Measurements from ENCODE around the gene OGDH.
"Not testable (repeated sequence)": the region's sequence is repeated elsewhere in the genome, so short reads cannot be mapped to it uniquely, and the experiment has no call there.

Gene OGDH

DNA sequence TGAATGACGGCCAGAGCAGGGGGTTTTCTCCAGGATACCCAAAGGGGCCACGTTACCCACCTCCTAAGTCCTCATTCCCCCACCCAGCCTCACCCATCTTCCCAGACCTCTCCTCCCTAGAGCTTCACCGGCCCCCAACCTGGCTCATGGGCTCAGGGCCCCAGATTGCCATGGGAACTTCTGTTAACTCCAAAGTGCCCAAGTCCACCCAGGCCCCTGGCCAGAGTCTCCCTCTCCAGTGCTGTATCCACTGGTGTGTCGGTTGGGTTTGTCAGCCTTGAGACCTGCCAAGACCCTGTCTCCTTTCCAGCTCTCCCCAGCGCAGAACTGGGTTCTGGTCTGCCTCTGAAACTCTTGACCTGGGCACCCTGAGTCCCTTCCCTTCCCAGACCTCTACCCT lies 105.1 kb downstream of the OGDH start:
- DNase-seq: no peak

DNA sequence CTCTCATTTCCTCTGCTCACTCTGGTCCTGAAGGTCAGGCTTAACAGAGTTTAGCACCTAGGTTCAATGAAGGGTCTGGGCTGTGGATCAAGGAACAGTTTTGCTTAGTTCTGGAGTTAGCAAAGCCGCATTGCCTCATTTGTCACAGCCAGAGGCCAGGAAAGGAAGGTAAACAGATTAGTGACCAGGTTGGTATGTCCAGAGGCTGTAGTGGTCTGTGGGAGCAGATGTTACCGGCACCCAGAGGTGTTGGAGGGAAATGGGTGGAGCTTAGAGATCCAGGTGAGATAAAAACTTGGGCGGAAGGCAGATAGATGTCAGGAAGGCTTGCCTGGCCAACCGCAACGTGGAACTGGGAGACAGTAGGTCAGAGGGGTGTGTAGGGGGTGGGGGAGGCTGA lies 105.6 kb downstream of the OGDH start:
- DNase-seq: no peak

DNA sequence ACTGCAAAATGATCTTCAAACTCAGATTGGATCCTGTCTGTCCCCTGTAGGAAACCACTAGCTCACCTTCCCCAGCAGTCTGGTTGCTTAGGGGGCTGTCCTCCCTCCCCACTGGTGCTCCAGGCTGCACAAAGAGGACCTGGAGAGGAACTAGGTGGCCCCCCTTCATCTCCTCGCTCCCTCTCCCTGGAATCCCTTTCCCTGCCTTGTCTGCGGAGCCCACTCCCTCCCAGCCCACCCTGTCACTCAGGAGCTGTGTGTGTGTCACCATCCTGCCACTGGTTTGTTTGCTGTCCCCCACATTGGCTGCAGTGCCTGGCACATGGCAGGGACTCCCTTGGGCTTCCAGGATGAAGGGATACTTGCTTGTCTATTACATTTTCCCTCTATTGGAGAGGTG lies 106.7 kb downstream of the OGDH start:
- DNase-seq: no peak

GRCh38 chr7:44713680-44714335 lies 107.4 kb downstream of the OGDH start:
- no peak for DNase-seq

DNA sequence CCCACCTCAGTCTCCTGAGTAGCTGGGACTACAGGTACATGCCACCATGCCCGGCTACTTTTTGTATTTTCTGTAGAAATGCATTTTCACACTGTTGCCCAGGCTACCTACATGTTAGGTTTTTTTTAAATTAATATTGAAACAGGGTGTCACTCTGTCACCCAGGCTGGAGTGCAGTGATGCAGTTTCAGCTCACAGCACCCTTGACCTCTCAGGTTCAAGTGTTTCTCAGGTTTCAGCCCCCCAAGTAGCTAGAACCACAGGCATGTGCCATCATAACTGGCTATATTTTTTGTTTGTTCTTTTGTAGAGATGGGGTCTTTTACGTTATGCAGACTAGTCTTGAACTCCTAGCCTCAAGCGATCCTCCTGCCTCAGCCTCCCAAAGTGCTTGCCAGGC lies 109.8 kb downstream of the OGDH start:
- DNase-seq: no peak

DNA sequence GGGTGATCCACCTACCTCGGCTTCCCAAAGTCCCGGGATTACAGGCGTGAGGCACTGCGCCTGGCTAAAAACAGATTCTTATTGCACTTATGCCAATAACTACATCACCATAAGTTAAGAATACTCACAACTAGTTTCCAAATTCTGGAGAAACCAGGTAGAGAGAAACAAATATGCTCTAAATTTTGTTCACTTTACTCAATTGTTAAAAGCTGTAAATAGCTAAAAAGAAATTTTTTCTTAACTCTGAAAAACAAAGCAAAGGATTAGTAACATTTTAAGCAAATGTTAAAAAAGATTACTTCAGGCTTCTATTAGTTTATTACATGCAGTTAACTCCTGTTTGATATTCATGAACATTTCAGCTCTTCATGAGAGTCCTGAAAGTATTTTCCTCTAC lies 113.9 kb downstream of the OGDH start:
- no peak for DNase-seq

DNA sequence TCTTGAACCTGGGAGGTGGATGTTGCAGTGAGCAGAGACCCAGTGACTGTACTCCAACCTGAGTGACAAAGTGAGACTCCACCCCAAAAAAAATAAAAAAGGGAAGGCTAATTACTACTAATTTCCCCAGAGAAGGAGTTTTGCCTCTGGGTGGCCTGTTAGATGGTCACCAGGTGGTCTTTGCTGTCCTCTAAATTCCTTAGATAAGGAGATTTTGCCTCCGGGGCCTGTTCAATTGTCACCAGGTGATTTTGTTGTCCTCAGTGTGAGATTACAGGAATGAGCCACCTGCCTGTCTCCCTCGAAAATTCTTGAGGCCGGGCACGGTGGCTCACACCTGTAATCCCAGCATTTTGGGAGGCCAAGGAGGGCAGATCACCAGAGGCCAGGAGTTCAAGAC lies 117.8 kb downstream of the OGDH start:
- no peak for DNase-seq

DNA sequence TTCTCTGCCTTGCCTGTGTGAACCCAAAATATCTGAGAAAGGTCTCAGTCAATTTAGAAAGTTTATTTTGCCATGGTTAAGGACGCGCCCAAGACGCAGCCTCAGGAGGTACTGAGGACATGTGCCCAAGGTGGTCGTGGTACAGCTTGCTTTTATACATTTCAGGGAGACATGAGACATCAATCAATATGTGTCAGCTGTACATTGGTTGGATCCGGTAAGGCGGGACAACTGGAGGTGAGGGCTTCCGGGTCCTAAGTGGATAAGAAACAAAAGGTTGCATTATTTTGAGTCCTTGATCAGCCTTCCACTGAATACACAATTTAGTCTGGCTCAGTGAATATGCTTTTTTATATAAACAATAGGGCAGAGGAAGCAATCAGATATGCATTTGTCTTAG lies 119.8 kb downstream of the OGDH start:
- not testable (repeated sequence) for DNase-seq

DNA sequence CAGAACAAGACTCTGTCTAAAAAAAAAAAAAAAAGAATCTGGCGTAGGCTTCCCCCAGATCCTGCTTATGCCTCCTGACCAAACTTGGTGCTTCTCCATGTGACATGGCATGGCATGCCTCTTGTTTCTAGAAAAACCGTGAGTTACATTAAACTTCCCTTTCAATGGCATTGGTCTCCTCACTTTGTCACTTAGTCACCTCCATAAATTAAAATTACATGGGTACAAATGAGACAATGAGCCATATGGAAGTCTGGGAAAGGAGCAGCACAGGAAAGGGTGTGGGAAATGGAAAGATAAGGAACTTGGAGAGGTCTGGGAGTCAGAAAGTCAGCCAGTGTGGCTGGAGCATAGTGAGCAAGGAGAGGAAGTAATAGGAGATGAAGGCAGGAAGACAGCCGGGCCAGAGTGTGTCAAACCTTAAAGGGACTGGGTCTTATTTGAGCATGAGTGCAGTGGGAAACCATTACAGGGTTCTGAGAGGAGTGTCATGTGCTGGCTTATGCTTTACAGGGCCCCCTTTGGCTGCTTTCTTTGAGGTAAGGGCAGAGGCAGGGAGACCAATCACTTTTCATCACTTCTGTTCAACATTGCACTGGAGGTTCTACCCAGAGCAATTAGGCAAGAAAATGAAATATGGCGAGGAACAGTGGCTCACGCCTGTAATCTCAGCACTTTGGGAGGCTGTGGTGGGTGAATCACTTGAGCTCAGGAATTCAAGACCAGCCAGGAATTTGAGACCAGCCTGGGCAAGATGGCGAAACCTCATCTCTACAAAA lies 120.9 kb downstream of the OGDH start:
- DNase-seq: no peak

DNA sequence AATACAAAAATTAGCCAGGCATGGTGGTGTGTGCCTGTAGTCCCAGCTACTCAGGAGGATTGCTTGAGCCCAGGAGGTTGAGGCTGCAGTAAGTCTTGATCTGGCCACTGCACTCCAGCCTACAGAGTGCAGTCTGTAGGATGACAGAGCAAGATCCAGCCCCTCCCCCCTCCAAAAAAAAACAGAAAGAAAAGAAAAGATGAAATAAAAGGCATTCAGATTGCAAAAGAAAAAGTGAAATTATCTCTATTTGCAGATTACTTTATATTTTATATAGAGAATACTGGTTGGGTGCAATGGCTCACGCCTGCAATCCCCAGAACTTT lies 121.5 kb downstream of the OGDH start:
- no peak for DNase-seq

DNA sequence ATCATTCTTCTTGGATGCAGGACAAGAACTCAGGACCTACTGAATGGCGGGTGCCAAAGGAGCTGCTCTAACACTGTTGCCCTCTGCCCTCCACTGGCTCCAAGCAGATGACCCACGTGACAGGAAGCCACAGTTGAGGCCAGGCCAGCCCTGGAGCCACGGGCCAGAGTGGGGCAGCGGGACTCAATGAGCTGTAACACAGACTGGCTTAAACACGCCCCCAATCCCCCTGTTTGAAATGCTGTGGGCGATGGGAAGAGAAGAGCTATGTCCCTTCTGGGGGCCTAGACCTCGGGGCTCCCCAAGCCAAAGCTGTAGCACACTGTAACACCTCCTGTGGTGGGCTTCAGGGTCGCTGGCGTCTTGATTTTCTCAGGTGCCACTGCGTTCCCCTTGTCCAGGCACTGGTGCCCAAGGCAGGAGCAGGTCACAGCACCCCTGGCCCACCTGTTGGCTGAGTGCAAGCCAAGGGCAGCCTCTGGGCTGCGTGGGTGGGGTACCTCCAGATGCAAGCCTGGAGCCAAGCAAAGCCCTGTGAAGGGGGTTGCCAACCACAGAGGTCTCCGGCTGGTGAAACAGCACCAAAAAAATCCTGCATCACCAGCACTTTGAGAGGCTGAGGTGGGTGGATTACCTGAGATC lies 123.6 kb downstream of the OGDH start:
- DNase-seq: no peak

GRCh38 chr7:44732971-44733370 lies 126.5 kb downstream of the OGDH start:
- DNase-seq: not testable (repeated sequence)

DNA sequence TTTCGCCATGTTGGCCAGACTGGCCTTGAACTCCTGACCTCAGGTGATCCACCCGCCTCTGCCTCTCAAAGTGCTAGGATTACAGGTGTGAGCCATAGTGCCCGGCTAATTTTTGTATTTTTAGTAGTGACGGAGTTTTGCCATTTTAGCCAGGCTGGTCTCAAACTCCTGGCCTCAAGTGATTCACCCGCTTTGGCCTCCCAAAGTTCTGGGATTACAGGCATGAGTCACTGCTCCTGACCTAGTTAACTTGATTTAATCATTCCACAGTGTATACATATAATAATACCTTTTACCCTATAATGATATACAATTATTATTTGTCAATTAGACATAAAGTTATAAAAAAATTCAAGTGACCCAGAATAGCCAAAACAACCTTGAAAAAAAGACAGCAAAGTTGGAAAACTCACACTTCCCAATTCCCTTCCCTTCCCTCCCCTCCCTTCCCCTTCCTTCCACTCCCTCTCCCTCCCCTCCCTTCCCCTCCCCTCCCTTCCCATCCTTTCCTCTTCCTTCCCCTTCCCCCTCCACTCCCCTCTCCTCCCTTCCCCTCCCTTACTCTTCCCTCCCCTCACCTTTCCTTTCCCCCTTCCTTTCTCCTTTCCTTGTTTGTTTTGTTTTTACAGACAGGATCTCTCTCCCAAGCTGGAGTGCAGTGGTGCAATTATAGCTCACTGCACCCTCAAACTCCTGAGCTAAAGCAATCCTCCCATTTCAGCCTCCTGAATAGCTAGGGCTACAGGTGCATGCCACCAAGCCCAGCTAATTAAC lies 127.5 kb downstream of the OGDH start:
- no peak for DNase-seq

DNA sequence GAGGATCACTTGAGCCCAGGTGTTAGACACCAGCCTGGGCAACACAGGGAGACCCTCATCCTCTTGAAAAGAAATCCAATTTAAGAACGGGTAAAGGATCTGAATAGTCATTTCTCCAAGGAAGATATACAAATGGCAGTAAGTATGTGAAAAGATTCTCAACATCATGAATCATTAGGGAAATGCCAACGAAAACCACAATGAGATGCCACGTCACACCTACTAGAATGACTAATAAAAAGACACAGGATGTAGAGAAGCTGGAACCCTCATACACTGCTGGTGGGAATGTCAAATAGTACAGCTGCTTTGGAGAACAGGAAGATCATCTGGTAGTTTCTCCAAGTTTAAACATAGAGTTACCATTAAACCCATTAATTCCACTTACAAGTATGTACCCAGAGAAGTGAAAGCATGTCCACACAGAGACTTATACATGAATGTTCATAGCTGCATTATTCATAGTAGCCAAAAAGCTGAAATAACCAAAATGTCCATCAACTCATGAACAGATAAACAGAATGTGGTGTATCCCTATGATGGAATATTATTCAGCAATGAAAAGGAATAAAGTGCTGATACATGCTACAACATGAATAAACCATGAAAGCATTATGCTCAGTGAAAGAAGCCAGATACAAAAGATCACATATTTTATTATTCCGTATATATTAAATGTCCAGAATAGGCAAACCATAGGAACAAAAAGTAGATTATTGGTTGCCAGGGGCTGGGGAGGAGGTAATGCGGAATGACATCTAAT lies 129.2 kb downstream of the OGDH start:
- no peak for DNase-seq

GRCh38 chr7:44736896-44737295 lies 130.5 kb downstream of the OGDH start:
- no peak for DNase-seq

GRCh38 chr7:44738051-44738723 lies 131.8 kb downstream of the OGDH start:
- no peak for DNase-seq

DNA sequence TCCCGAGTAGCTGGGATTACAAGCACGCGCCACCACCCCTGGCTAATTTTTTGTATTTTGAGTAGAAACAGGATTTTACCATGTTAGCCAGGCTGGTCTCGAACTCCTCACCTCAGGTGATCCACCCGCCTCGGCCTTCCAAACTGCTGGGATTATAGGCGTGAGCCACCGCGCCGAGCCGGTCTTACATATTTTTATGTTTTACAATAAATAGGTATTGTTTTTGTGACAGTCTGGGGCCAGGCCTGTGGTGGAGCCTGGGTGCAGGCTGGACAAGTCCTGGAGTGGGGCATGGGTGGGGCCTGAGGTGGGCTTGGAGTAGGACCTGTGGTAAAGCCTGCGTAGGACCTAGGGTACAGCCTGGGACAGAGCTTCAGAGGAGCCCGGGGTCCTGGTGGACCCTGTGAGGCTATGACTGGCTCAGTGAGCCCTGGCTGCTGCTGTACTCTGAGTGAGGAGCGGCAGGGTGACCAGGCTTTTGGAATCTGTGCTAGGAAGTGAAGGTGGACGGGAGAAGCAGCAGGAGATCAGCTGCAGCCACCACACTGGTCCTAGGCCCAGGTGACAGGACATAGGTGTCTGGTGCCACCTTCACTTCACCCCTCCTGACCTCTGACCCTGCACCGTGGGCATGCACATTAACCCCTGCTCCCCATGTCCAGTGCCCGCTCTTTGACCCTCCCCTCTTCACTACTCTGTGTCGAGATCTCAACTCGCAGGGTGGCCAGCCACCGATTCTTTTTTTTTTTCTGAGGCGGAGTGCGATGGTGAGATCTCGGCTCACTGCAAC lies 132.6 kb downstream of the OGDH start:
- DNase-seq: no peak

GRCh38 chr7:44740055-44740454 lies 133.6 kb downstream of the OGDH start:
- no peak for DNase-seq

GRCh38 chr7:44743750-44744149 lies 137.3 kb downstream of the OGDH start:
- no peak for DNase-seq

DNA sequence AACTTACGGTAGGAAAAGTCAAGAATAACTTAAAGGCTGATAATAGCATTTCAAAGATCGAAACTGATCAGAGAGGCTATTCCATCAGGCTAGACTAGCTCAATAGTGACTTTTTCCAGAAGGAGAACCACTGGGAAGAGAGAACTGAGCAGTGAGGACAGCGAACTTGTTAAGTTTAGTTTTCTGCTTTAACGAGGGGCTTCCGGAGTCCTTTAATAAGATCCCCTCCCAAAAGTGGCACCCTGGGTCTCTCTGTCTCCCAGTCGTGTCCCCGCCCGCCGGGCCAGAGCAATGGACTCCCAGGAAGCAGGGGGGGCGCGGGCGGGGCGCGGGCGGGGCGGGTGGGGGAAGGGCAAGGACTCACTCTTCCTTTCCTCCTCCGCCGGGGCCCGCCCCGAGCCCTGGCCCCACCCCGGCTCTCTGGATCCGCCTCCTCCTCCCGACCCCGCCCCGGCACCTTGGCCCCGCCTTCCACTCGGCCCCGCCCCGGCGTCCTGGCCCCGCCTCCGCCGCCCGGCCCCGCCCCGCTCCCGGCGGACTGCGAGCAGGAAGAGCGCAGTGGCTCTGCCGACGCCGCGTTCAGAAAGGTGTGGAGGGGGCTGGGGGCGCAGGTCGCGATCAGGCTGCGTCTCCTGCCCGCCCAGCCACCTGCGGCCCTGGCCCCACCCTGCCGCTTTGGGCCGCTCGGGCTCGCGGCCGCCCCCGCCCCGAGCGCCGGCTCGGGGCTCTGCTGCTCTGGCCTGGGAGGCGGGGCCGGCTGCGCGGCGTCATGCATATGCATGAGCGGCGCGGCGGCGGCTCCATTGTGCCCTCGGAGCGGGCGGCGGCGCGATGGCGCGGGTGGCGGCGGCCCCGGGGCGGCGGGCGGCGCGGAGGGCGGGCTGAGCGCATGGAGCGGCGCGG lies 141.9 kb downstream of the OGDH start, which contains the start of gene ZMIZ2:
ZMIZ2 (plus strand) TSS at position 803 of the 903 bp plus-strand sequence. CDS start 7,403 bp downstream, outside the sequence.
- peak; percentile 92 for DNase-seq
